GM19468 (cell line): Measurements from ENCODE around the gene NRGN.
"Not testable (repeated sequence)": the region's sequence is repeated elsewhere in the genome, so short reads cannot be mapped to it uniquely, and the experiment has no call there.

Experiments
- ATAC-seq: cut with Tn5 transposase; IDR thresholded peaks from one replicate; pipeline ENCODE4 v1.9.1; 2021; ENCODE audit warnings: mild to moderate bottlenecking, moderate library complexity, moderate number of reproducible peaks; ENCODE audit not compliant: unreplicated experiment; ENCODE audit errors: extremely low read depth

The NRGN gene

GRCh38 chr11:124756033-124756752 lies 16.5 kb downstream of the NRGN start:
- ATAC-seq: no peak

DNA sequence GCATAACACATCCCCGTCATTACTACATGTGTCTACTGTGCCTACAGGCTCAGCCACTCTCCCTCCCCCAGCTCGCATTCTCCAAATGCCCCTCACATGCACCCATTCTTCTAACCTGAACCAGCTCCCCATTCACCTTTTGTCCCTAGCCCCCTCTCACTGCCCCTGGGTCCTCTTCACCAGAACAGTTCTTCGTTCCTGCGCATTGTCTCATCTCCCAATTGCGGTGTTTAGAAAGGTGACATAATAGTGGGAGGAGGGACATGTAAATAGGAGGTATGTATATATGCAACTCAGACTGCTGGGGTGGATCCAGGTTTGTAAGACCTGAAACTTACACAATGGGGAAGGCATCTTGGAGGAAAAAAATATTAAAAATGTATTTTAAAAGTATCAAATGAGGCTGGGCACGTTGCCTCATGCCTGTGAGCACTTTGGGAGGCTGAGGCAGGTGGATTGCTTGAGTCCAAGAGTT lies 17.0 kb downstream of the NRGN start:
- ATAC-seq: no peak

DNA sequence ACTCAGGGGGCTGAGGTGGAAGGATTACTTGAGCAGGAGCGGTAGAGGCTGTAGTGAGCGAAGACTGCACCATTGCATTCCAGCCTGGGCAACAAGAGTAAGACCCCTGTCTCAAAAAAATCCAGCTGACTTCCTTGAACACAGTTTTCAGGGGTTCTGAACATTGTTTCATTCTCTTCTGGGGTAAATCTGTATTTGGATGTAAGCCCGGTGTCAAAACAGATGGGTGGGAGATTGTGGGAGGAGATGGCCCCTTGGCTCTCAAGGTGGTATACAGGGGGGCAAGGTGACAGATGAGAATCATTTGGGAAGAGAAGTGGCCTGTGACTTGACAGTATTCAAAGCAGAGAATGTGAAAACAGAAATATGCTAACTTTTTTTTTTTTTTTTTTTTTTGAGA lies 17.6 kb downstream of the NRGN start:
- no peak for ATAC-seq

- peak; percentile 60 for ATAC-seq
These were observed 18.9 kb downstream of the NRGN start for GRCh38 chr11:124758355-124759265.

DNA sequence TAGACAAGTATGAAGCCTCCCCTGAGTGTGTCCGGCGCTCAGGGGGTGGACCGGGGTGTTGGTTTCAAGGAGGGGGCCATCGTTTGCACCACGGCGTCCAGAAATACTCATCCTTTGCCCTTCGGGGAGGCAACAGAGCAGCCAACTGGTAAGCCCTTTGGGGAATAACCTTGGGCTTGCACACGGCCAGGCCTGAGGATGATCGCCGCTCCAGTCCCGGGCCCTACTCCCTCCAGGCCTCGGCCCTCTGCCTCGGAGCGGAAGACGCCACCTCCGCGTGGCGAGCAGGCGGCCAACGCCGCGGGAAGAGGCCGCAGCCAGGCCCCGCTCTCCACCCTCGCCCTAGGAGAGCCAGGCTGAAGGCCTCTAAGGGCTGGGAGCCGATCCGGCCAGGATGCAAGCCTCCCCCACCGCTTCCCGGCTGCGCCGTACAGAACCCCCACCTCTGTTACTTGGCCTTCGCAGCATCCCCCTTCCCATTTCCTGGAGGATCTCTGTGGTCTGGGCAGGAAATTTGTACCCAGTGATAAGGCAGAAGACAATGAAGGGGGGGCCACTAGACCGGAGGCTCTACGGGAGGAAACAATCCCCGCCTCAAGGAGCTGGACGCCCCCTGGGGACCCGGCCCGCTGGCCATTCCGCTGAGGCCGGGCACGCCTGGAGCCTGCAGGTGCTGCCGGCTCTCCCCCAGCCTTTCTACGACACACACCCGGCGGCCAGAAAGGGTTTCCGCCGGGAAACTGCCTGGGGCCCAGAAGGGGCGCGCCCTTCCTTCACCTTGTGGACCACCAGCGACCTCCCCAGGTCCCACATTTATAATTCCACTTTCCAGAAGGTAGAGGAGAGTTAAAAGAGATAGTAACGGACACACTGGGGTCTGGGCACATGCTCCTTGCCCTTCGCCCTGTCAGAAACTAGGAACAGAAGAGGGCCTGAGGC lies 19.8 kb downstream of the NRGN start:
- no peak for ATAC-seq

DNA sequence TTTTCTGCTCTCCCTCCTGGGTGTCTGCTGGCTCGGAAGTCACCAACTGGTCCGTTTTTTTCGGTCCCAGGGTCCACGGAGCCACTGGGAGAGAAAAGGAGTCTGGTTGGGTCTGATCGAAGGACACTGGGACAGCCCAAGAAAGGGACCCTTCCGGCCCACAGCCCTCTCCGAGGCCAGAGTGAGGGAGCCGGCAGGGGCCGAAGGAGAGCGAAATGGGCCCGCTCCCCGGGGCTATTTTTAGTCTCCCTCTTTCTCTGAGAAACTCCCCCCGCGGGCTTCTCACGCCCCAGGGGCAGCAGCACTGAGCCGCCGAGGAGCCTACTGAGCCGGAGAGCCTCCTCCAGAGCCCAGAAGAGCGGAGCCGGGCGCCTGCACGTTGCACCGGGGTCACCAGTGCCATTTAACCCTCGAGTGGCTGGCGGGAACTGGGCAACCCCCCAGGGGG lies 20.5 kb downstream of the NRGN start:
- no peak for ATAC-seq

DNA sequence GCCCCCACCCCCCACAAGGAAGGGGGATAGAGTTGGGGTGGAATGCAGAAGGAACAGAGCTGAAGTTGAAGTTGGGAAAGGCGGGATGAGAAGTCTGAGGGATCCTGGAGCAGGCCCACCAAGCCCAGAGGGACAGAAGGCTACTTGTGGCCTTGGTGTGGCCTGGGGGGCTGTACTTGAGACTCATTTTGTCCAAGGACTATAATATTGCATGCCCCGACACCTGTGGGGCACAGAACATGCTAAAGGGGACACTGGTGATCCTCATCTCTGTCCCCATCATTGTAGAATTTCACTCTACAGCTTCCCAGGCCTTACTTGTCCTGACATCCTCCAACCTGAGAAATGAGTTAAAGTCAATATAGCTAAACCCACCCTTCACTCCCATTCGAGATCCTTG lies 21.1 kb downstream of the NRGN start:
- no peak for ATAC-seq

DNA sequence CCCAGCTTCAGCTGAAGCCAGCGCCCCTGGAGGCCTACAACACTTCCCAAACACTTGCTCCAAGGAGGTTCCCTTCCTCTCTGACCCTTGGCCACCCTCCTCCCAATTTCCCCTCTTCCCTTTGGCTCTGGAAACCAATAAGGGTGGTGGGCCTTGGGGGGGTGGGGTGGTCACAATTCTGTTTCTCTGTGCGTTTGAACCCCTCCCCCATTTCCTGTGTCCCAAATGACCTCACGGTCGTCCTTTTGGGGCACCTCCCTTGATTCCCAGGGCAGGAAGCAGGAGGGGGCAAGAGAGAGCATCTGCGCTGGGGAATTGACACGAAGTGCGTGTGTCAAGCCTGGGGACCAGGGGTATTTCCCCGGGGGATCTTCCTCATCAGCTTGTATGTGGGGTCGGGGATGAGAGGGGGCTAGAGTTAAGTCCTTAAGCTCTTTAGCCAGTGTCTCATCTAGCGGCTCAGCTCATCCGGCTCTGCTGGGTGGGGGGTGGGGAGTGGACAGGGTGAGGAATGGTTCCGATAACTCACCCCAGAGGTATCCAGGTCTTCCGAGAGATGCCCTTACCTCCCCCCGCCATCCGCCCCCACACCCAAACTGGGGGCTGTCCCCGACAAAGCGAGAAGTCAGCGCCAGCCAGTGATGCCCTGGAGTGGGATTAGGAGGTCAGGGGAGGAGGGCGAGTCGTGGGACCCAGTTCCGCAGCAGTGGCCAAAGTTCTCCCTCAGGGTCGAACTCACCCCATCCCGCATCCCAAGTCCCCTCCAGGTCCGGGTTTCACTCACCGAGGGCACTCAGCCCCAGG lies 21.8 kb downstream of the NRGN start:
- no peak for ATAC-seq

DNA sequence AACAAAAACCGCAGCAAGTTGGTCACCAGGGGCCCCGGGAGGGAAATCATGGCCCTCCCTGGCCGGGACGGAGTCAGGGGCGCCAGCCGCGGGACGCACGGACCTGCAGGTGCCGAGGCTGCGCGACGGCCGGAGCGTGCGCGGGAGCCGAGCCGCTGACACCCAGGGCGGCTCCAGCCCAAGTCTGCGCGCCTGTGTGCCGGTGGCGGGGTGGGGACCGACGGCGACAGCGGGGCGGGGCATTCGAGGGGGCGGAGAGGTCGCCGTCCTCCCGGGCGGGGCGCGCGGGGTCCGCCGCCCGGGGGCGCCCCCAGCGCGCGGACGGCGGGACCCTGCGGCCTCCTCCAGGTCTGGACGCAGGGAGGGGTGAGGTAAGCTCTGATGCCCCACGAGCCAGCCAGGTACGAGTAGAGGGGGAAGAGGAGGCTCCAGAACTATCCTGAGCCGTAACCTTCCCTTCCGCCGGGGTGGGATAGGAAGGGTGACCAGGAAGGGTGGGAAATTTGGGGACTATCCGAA lies 22.4 kb downstream of the NRGN start, which contains the start of gene ESAM:
ESAM (minus strand) TSS at position 186 of the 519 bp plus-strand sequence; CDS start at position 50, 136 bp downstream.
- ATAC-seq: no peak

GRCh38 chr11:124762624-124763155 lies 22.9 kb downstream of the NRGN start:
- ATAC-seq: no peak

GRCh38 chr11:124763156-124763947 lies 23.6 kb downstream of the NRGN start:
- ATAC-seq: no peak

DNA sequence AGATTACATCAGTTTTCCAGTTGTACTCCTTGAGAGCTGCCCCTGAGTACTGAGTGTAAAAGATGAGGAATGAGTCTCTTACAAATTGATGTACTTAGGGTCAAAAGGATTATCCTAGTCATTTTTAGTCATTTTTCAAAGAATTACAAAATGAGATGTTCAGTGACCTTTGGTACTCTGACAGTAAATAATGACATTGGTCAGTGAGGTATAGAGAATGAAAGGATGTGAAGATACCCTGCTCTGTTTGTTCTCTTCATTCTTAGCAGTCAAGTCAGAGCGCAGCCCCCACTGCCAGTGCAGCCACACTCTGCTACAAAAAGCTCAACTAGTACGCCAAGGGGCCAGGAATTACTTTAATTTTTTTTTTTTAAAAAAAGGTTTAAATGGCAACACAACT lies 26.4 kb downstream of the NRGN start:
- ATAC-seq: no peak

DNA sequence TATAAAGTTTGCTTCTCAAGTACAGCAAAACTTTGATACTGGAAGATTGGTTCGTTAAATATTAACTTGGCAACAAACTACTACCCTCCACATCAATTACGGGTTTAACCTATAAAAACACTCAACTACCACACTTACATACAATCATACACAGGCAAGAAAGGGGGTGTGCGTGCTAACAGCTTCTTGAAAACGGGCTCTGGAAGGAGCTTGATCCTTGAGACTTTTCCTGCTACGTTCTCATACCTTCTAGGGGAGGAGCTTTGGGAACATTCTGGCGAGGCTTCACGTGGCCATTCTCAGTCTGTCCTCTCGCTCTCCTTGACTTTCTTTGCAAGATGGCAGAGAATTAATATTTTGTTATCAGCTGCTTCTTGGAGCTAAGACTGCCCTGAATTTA lies 29.2 kb downstream of the NRGN start:
- no peak for ATAC-seq

- no peak for ATAC-seq
These were observed 30.3 kb downstream of the NRGN start for GRCh38 chr11:124769806-124770774.

DNA sequence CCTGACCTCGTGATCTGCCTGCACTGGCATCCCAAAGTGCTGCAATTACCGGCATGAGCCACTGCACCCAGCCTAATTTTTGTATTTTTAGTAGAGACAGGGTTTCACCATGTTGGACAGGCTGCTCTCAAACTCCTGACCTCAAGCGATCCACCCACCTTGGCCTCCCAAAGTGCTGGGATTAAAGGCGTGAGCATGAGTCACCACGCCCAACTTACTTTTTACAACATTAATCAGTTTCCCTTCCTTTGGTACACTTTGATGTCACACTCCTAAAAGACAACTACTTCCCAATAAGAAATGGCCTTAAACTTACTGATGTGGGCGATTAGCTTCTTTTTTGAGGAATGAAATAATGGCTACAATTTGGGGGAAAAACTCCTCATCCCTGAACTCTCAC lies 31.2 kb downstream of the NRGN start:
- not testable (repeated sequence) for ATAC-seq

DNA sequence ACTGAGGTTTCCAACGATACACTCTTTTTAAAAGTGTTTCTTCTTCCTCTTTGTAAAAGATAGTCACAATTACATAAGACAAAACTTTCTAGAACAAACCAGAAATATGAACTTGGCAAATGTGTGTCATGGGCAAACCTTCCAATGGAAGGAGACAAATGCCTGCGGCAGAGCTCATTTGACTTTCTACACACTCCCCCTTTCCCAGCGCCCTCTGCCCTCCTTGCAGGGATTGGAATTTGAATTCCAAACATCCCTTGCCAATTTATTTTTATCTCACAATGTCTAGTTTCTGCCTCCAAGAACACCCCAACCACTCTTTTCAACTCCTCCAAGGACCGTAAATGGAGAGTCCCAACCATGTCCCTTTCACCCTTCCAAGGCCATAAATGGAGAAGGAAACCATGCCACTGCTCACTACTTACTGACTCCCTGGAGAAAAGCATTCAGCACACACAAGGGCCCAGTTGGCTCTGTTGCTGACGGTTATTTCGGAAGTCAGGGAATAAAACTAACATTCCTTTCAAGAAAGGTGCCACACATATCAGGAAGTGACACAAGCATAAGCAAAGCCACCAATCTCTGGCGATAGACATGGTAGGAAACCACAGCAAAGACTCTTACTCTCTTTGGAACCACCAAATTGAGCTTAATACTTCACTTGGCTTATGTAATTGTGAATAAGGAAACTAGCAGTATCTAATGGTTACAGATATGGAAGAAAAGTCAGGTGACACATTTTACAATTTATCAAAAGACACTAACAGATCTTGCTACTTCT lies 37.3 kb downstream of the NRGN start:
- ATAC-seq: no peak
